ENCODE results near the gene PDSS2. TPM values are rescaled to one million over a fixed set of nuclear protein-coding genes. Genes with fewer than 3 reads are reported as not detected.

PDSS2 gene
- total RNA-seq, 1 experiment from 2014 or later: 12.1 TPM

- Histone ChIP-seq H3K4me2 (ENCODE audit: insufficient read depth, insufficient read length, low read length) (peak overlapping the region; percentile 98), H2AK5ac (ENCODE audit: insufficient read length, low read length) (no peak overlapping the region), H3K79me1 (ENCODE audit: insufficient read depth, low read depth, low read length, poor library complexity, severe bottlenecking) (no peaks in the 10 kb centered on the region), H3K9ac (ENCODE audit: extremely low read depth, insufficient read length, low read length) (no peak overlapping the region), H3K27ac (ENCODE audit: insufficient read length, low read depth, low read length) (no peak overlapping the region), H4K20me1 (ENCODE audit: control insufficient read depth, insufficient read depth, insufficient read length) (no peaks in the 10 kb centered on the region), H3K9me3 (ENCODE audit: control insufficient read depth, low read depth, low read length) (no peaks in the 10 kb centered on the region), H3T11ph (ENCODE audit: low read length) (no peak overlapping the region), H3K18ac (ENCODE audit: insufficient read length, low read depth, low read length) (no peak overlapping the region), H3K23me2 (ENCODE audit: insufficient read length, low read depth, low read length, poor library complexity, severe bottlenecking) (peaks cover 36% of the 10 kb centered on the region), H4K5ac (ENCODE audit: insufficient read length, low read depth, low read length) (no peak overlapping the region), H3K4me1 (ENCODE audit: insufficient read depth, low read length) (peaks cover 6% of the 10 kb centered on the region), H3K14ac (ENCODE audit: insufficient read depth, low read length) (no peak overlapping the region; the same call in 1 of the 2 replicates), H3K23ac (ENCODE audit: insufficient read length, low read depth, low read length) (no peak overlapping the region), H2BK120ac (ENCODE audit: low read depth, low read length, poor library complexity, severe bottlenecking) (no peak overlapping the region), H3K56ac (ENCODE audit: insufficient read length, low read depth, low read length) (no peak overlapping the region), H3K4ac (ENCODE audit: low read depth, low read length) (no peak overlapping the region), H2AFZ (ENCODE audit: low read length) (no peak overlapping the region), H3K79me2 (ENCODE audit: insufficient read depth, low read length) (no peaks in the 10 kb centered on the region), H3K27me3 (ENCODE audit: insufficient read depth, low read length) (peaks cover 23% of the 10 kb centered on the region), H2BK5ac (ENCODE audit: insufficient read length, low read length) (no peak overlapping the region), H2BK20ac (ENCODE audit: low read depth, low read length, poor library complexity, severe bottlenecking) (no peak overlapping the region), H2BK15ac (ENCODE audit: low read depth, low read length) (no peak overlapping the region), H4K91ac (ENCODE audit: insufficient read length, low read depth, low read length) (no peak overlapping the region), H4K8ac (replicated peaks; ENCODE audit: insufficient read length, low read depth, low read length) (no peak overlapping the region), H2BK12ac (ENCODE audit: insufficient read length, low read depth, low read length) (no peak overlapping the region)
- no CpG with 5 or more reads among the region's 51 CpGs for WGBS (ENCODE audit: extremely low coverage, insufficient read length, low lambda C conversion rate)
- Mint-ChIP-seq H3K9me3 (no peaks in the 10 kb centered on the region; a peak in 1 of 5 replicates), H3K4me3 (peak overlapping the region; percentile 88 to 97), H3K27ac (0 out of 7 replicates have a peak overlapping the region, but pooled peaks of 1 of the 3 experiments have one; percentile 9), H3K36me3 (ENCODE audit: insufficient read depth in 1 of 3, low read depth in 3 of 3) (no peaks in the 10 kb centered on the region), H3K4me1 (peaks cover 17 to 20% of the 10 kb centered on the region in 2 experiments), H3K27me3 (ENCODE audit: low read depth) (peaks cover 43% of the 10 kb centered on the region)
- TF ChIP-seq CTCF (conservative IDR thresholded peaks at IDR 0.05): no peak
- DNase-seq: peak; percentile 76
Observed at GRCh38 chr6:107488875-107489635, 29.7 kb upstream of the PDSS2 start.
